Lower leg skin (tissue), 3 donors: ENCODE data around the gene SPINK7.

Experiments
- CTCF ChIP-seq, 3 donors: fragments of 450-650 bp; IDR thresholded peaks; one replicate each; pipeline ENCODE4 v1.5.1; 2016; ENCODE audit warnings: antibody characterized with exemption in 3 of 3, mild to moderate bottlenecking in 3 of 3, moderate library complexity in 2 of 3
- POLR2A ChIP-seq, 2 donors: fragments of 450-650 bp; IDR thresholded peaks; one replicate each; pipeline ENCODE4 v1.6.1; 2016 to 2017; ENCODE audit warnings: antibody characterized with exemption in 2 of 2, mild to moderate bottlenecking in 1 of 2, moderate library complexity in 1 of 2

DNA sequence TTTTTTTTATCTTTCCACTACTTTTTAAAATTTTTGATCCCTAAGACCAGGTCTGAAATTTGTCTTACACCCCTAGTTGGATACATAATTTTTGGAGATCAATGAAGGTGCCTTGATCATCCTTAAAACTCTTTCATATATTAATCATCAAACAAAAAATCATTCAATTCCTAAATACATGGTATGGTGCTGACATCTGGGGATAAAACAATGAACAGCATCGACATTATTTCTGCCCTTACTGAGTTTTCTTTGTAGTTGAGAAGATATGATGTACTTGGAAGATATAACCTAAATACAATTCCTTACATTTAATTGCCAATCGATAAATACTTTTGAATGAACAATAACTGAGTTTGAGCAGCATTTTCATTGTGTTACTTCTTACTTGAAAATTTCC, 41.4 kb downstream of the SPINK7 start:
- no peak for TF ChIP-seq CTCF (IDR thresholded peaks at IDR 0.05)
- TF ChIP-seq POLR2A (IDR thresholded peaks at IDR 0.05), result no peak
